ENCODE results near the gene FBXW11. TPM values are rescaled to one million over a fixed set of nuclear protein-coding genes. Genes with fewer than 3 reads are reported as not detected.

The FBXW11 gene
- total RNA-seq, 1 experiment from 2014 or later, result 46.3 TPM

DNA sequence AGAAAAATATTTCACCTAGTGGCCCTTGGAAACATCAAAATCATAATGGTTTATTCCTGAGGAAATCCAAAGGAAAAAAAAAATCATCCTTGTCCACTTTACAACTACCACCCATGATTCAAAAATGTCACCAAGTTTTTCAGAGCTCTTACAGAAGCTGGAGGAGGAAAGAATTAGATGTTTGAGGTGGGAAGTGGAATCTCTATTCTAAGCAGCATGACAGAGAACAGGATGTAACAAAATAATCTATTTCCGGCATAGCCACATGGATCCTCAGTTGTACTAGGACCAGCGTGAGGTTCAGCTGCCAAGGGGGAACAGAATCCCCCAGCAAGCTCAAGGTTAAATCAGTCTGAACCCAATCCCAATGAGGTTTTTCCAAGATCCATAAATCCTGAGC, 40.2 kb downstream of the FBXW11 start:
- TF ChIP-seq, protein P1, sequence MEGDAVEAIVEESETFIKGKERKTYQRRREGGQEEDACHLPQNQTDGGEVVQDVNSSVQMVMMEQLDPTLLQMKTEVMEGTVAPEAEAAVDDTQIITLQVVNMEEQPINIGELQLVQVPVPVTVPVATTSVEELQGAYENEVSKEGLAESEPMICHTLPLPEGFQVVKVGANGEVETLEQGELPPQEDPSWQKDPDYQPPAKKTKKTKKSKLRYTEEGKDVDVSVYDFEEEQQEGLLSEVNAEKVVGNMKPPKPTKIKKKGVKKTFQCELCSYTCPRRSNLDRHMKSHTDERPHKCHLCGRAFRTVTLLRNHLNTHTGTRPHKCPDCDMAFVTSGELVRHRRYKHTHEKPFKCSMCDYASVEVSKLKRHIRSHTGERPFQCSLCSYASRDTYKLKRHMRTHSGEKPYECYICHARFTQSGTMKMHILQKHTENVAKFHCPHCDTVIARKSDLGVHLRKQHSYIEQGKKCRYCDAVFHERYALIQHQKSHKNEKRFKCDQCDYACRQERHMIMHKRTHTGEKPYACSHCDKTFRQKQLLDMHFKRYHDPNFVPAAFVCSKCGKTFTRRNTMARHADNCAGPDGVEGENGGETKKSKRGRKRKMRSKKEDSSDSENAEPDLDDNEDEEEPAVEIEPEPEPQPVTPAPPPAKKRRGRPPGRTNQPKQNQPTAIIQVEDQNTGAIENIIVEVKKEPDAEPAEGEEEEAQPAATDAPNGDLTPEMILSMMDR (IDR thresholded peaks at IDR 0.05; ENCODE audit: insufficient read depth in 1 of 2, low read depth in 1 of 2, low read length in 1 of 2, severe bottlenecking in 1 of 2, unreplicated experiment in 1 of 2), result no peak
- H3K9me3 ChIP-seq, result no peaks in the 10 kb centered on the region
- H3K4me3 ChIP-seq (ENCODE audit: low read depth, low read length), result no peak overlapping the region
- Mint-ChIP-seq H3K4me1 (ENCODE audit: low read depth, unreplicated experiment) (peaks cover 6% of the 10 kb centered on the region), H3K36me3 (ENCODE audit: insufficient read depth, unreplicated experiment) (peaks cover 3% of the 10 kb centered on the region), H3K4me3 (ENCODE audit: unreplicated experiment) (no peak overlapping the region), H3K9me3 (ENCODE audit: unreplicated experiment) (no peaks in the 10 kb centered on the region), H3K27ac (ENCODE audit: unreplicated experiment) (no peak overlapping the region), H3K27me3 (ENCODE audit: insufficient read depth, unreplicated experiment) (no peaks in the 10 kb centered on the region)
- intact Hi-C loops (cut with micrococcal nuclease; ENCODE audit: unreplicated experiment), result no loop called here
- ChIA-PET CTCF (no interaction called here), POLR2A (no interaction called here)
- no TSS peak for BruUV-seq (replicated peaks)
- H3K27me3 ChIP-seq (replicated peaks; ENCODE audit: control insufficient read depth, insufficient read depth, low read length), result no peaks in the 10 kb centered on the region
- H3K36me3 ChIP-seq (ENCODE audit: control insufficient read depth, insufficient read depth, low read length), result no peaks in the 10 kb centered on the region; the same call in 1 of the 2 replicates
- DNase-seq, result no peak
- no peaks in the 10 kb centered on the region for H3K4me1 ChIP-seq

DNA sequence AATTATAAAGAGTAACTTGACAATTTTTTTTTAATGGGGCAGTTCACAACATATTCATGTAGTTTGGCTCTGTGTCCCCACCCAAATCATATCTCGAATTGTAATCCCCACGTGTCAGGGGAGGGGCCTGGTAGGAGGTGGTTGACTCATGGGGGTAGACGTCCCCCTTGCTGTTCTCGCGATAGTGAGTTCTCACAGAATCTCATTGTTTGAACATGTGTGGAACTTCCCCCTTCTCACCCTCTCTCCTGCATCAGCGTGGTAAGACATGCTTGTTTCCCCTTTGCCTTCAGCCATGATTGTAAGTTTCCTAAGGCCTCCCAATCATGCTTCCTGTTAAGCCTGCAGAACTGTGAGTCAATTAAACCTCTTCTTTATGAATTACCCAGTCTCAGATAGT, 40.7 kb downstream of the FBXW11 start:
- ChIA-PET POLR2A (no interaction called here), CTCF (no interaction called here)
- H3K27me3 ChIP-seq (replicated peaks; ENCODE audit: control insufficient read depth, insufficient read depth, low read length), result no peaks in the 10 kb centered on the region
- Mint-ChIP-seq H3K27me3 (ENCODE audit: insufficient read depth, unreplicated experiment) (no peaks in the 10 kb centered on the region), H3K36me3 (ENCODE audit: insufficient read depth, unreplicated experiment) (no peaks in the 10 kb centered on the region), H3K9me3 (ENCODE audit: unreplicated experiment) (no peaks in the 10 kb centered on the region), H3K4me1 (ENCODE audit: low read depth, unreplicated experiment) (peaks cover 6% of the 10 kb centered on the region), H3K27ac (ENCODE audit: unreplicated experiment) (no peak overlapping the region), H3K4me3 (ENCODE audit: unreplicated experiment) (no peak overlapping the region)
- BruUV-seq (replicated peaks), result no TSS peak
- no peak overlapping the region for H3K4me3 ChIP-seq (ENCODE audit: low read depth, low read length)
- H3K36me3 ChIP-seq (ENCODE audit: control insufficient read depth, insufficient read depth, low read length), result no peaks in the 10 kb centered on the region
- no peaks in the 10 kb centered on the region for H3K4me1 ChIP-seq
- TF ChIP-seq, protein P1 (IDR thresholded peaks at IDR 0.05; ENCODE audit: insufficient read depth in 1 of 2, low read depth in 1 of 2, low read length in 1 of 2, severe bottlenecking in 1 of 2, unreplicated experiment in 1 of 2), result no peak
- no peaks in the 10 kb centered on the region for H3K9me3 ChIP-seq
- intact Hi-C loops (cut with micrococcal nuclease; ENCODE audit: unreplicated experiment), result no loop called here
- no peak for DNase-seq

DNA sequence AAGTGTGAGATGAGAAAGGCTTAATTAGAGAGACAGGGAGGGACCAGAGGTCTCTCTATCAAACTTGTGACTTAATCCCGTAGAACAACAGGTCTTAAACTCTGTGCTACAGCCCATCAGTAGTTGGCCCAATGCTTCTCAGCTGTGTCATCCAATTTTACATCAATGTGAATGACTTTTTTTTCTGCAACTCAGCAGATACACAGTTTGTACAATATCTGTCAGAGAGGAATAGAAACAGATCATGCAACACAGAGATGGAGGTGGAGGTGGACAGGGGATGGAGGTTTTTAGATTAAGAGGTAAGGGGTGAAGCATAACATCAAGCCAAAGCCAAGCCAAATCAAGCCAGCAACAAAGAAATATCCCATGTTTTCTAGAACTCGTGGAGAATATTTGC, 43.0 kb downstream of the FBXW11 start:
- Histone ChIP-seq H3K27me3 (replicated peaks; ENCODE audit: control insufficient read depth, insufficient read depth, low read length) (no peaks in the 10 kb centered on the region), H3K36me3 (ENCODE audit: control insufficient read depth, insufficient read depth, low read length) (no peaks in the 10 kb centered on the region; the same call in 1 of the 2 replicates), H3K9me3 (no peaks in the 10 kb centered on the region), H3K4me1 (peaks cover 5% of the 10 kb centered on the region), H3K4me3 (ENCODE audit: low read depth, low read length) (no peak overlapping the region)
- POLR2A ChIA-PET, result no interaction called here
- H3K4me3 Mint-ChIP-seq (ENCODE audit: unreplicated experiment), result no peak overlapping the region
- no peak overlapping the region for H3K27ac Mint-ChIP-seq (ENCODE audit: unreplicated experiment)
- CTCF ChIA-PET, result no interaction called here
- H3K36me3 Mint-ChIP-seq (ENCODE audit: insufficient read depth, unreplicated experiment), result no peaks in the 10 kb centered on the region
- TF ChIP-seq, protein P1 (IDR thresholded peaks at IDR 0.05; ENCODE audit: insufficient read depth in 1 of 2, low read depth in 1 of 2, low read length in 1 of 2, severe bottlenecking in 1 of 2, unreplicated experiment in 1 of 2), result no peak
- peaks cover 6% of the 10 kb centered on the region for H3K4me1 Mint-ChIP-seq (ENCODE audit: low read depth, unreplicated experiment)
- H3K27me3 Mint-ChIP-seq (ENCODE audit: insufficient read depth, unreplicated experiment), result no peaks in the 10 kb centered on the region
- no peaks in the 10 kb centered on the region for H3K9me3 Mint-ChIP-seq (ENCODE audit: unreplicated experiment)
- no TSS peak for BruUV-seq (replicated peaks)
- no peak for DNase-seq
- intact Hi-C loops (cut with micrococcal nuclease; ENCODE audit: unreplicated experiment), result loop anchor here (5.0 kb wide), 1 partner anchor 44 kb away; the partner anchor contains the start of gene FBXW11
